ENCODE data around the gene IQGAP2.
"Not testable (repeated sequence)": the region's sequence is repeated elsewhere in the genome, so short reads cannot be mapped to it uniquely, and the experiment has no call there.

IQGAP2 gene

DNA sequence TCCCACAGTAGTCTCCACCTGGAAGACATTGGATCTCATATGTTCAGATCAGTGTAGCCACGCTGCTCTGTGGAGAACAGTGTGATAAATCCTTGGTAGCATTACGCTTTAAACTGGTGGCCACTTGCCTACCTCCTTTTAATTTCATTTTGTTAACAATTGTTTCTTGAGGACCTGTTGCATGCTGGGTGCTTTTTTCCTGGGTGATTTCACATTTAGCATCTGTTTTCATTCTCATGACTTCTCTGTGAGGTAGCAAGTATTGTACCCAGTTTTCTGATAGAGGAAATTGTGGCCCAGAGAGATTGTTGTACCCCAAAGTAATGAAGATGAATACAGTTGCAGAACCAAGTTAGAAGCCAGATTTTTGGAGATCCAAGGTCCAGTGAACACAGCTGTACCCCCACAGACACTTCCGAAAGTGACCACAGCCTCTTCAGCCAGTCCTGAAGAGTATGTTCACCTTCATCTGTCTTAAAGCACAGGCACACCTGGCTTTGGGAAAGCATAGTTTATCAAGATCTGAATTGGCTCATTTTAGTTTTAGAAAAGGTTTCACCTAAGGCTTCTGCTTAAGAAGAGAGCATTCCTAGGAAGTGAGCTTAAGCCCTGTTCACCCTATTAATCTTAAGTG lies 144.9 kb downstream of the IQGAP2 start:
- DNase-seq (ENCODE audit: low read depth): no peak

DNA sequence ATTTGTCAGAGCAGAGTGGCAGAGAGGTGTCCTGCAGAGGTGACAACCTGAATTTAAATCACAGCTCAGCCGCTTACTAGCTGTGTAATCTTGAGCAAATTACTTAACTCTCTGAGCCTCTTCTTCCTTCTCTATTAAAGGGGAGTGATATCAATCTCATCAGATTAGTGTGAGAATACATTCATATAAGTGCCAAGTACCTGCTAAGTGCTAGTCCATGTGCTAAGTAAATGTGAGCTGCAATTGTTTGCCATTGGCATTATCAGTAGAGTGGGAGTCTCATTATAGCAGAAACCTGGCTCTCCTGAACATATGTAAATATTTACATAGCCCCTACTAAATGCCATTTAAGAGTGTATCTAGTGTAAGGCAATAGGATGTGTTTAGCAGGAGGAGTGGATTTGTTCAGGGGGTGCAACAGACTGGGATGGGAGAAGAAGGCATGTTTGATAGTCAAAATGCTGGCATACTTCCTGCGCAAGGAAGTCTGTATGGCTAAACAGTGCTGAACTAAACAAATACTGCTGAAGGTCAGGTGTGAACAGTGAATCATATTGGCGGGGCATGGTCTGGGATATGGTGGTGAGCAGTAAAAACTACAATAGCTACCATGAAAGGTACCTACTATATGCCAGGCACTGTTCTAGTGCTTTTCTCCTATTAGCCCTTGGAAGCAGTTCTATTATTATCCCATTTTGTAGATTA lies 145.6 kb downstream of the IQGAP2 start:
- TF ChIP-seq, protein P1, sequence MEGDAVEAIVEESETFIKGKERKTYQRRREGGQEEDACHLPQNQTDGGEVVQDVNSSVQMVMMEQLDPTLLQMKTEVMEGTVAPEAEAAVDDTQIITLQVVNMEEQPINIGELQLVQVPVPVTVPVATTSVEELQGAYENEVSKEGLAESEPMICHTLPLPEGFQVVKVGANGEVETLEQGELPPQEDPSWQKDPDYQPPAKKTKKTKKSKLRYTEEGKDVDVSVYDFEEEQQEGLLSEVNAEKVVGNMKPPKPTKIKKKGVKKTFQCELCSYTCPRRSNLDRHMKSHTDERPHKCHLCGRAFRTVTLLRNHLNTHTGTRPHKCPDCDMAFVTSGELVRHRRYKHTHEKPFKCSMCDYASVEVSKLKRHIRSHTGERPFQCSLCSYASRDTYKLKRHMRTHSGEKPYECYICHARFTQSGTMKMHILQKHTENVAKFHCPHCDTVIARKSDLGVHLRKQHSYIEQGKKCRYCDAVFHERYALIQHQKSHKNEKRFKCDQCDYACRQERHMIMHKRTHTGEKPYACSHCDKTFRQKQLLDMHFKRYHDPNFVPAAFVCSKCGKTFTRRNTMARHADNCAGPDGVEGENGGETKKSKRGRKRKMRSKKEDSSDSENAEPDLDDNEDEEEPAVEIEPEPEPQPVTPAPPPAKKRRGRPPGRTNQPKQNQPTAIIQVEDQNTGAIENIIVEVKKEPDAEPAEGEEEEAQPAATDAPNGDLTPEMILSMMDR (conservative IDR thresholded peaks at IDR 0.05; ENCODE audit: low read depth, low read length): no peak
- no peak for DNase-seq (ENCODE audit: low read depth)
- H3K4me3 ChIP-seq (ENCODE audit: low read depth, low read length): no peak overlapping the region

More for the DNA sequence above, 144.9 kb downstream of the IQGAP2 start:
- H3K4me3 ChIP-seq (ENCODE audit: low read depth, low read length): no peak overlapping the region
- TF ChIP-seq, protein P1 (conservative IDR thresholded peaks at IDR 0.05; ENCODE audit: low read depth, low read length): no peak

DNA sequence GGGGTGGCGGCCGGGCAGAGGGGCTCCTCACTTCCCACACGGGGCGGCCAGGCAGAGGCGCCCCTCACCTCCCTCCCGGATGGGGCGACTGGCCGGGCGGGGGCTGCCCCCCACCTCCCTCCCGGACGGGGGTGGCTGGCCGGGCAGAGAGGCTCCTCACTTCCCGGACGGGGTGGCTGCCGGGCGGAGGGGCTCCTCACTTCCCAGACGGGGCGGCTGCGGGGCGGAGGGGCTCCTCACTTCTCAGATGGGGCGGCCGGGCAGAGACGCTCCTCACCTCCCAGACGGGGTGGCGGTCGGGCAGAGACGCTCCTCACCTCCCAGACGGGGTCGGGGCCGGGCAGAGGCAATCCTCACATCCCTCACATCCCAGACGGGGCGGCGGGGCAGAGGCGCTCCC lies 147.8 kb downstream of the IQGAP2 start:
- DNase-seq (ENCODE audit: low read depth); H3K4me3 ChIP-seq (ENCODE audit: low read depth, low read length): not testable (repeated sequence)

DNA sequence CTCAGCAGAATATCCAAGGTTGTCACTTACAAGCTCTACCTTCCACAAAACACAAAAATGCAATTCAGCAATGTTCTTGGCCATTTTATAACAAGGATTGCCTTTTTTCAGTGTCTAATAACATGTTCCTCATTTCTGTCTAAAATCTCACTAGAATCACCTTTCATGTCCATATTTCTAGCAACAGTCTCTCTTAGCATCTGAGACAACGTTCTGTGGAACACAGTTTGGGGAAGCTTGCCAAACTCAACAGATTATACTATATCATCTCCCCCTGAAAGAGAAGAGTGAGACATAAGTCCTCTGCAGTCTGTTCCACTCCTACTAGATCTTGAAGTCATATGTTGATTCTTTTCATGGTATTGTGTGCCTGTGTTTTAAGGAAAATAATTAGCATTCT lies 149.5 kb downstream of the IQGAP2 start:
- no peak overlapping the region for H3K4me3 ChIP-seq (ENCODE audit: low read depth, low read length)
- DNase-seq (ENCODE audit: low read depth): no peak
- TF ChIP-seq, protein P1 (conservative IDR thresholded peaks at IDR 0.05; ENCODE audit: low read depth, low read length): no peak

DNA sequence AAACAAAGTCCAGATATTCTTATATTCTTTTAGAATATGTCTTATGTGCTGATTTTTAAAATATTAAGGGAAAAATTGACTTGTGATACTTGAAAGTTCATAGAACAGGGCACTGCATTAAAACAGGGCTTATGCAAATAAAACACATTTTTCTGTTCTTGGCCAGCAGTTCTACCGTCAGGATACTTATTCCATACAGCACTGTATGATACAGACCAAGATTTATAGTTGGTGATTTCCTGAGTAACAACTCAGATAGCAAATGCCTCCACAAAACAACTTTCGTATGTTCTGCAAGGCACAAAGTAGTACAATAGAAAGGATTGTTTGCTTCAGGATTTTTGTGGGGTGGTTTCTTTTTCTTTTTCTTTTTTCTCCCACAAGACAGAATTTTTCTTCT lies 150.2 kb downstream of the IQGAP2 start:
- DNase-seq (ENCODE audit: low read depth): no peak
- TF ChIP-seq, protein P1 (conservative IDR thresholded peaks at IDR 0.05; ENCODE audit: low read depth, low read length): no peak
- no peak overlapping the region for H3K4me3 ChIP-seq (ENCODE audit: low read depth, low read length)

DNA sequence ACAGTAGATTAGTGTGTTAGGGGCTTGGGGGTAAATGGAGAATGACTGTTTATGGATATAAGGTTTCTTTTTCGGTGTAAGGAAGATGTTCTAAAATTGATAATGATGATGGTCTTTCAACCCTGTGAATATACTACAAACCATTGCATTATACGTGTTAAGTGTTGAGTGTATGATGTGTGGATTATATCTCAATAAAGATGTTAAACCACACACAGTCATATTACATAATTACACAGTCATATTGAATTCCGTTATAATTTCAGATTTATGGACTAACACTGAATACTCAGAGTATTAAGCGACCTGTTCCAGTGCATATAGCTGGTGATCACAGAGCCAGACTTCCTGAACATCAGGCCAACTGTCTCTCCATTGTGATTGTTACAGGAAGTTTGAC lies 152.0 kb downstream of the IQGAP2 start:
- TF ChIP-seq, protein P1 (conservative IDR thresholded peaks at IDR 0.05; ENCODE audit: low read depth, low read length): no peak
- no peak overlapping the region for H3K4me3 ChIP-seq (ENCODE audit: low read depth, low read length)
- no peak for DNase-seq (ENCODE audit: low read depth)

DNA sequence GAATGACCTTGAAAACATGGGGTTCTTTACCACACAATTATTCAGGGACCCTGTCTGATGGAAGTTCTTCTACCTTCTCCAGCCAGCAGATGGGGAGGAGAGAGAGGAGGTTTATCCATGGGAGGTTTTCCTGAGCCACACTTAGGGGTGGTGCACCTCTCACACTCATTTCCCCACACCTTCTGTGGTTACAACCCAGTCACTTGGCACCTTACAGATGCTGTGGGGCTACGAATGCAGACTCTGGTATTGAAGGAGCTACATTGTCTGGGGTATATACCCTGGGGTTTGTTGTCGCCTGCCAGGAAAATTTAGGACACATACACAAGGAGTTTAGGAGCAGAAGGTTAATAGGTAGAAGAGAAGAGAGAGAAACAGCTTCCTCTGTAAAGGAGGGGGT lies 152.6 kb downstream of the IQGAP2 start:
- no peak overlapping the region for H3K4me3 ChIP-seq (ENCODE audit: low read depth, low read length)
- TF ChIP-seq, protein P1 (conservative IDR thresholded peaks at IDR 0.05; ENCODE audit: low read depth, low read length): no peak
- no peak for DNase-seq (ENCODE audit: low read depth)
